WTC11 (cell line): ENCODE results near the gene ZNF592. TPM values are rescaled to one million over a fixed set of nuclear protein-coding genes. Genes with fewer than 3 reads are reported as not detected.

Source experiments
- ATAC-seq: fragments of 200-7000 bp; cut with Tn5 transposase; 2 replicates; pipeline ENCODE4 v1.10.0; 2021; ENCODE audit warnings: mild to moderate bottlenecking, moderate library complexity
- CTCF ChIA-PET: fragments of 300-600 bp; sonication (Branson Sonifier 250); formaldehyde crosslinking; loops from one replicate; lab custom pipeline; 2021; ENCODE audit warnings: antibody characterized with exemption; lab: Charles Lee
- POLR2A ChIA-PET: fragments of 350-600 bp; sonication (Branson Sonifier 250); formaldehyde crosslinking; loops from one replicate; lab custom pipeline; 2021; ENCODE audit warnings: antibody characterized with exemption; lab: Charles Lee
- DNase-seq: peaks from one replicate; pipeline ENCODE4 v3.0.0; 2021; ENCODE audit warnings: low spot score
- H3K27ac Mint-ChIP-seq: 2 replicates; pipeline ENCODE4 v1.8.0; 2021; ENCODE audit warnings: mixed read lengths
- H3K27me3 Mint-ChIP-seq: 2 replicates; pipeline ENCODE4 v1.8.0; 2021; ENCODE audit warnings: low read depth, mild to moderate bottlenecking, moderate library complexity, mixed read lengths
- H3K36me3 Mint-ChIP-seq: 2 replicates; pipeline ENCODE4 v1.8.0; 2021; ENCODE audit warnings: mixed read lengths
- H3K4me1 Mint-ChIP-seq: 2 replicates; pipeline ENCODE4 v1.8.0; 2022; ENCODE audit warnings: mixed read lengths
- H3K4me3 Mint-ChIP-seq: 2 replicates; pipeline ENCODE4 v1.8.0; 2021; ENCODE audit warnings: mild to moderate bottlenecking, moderate library complexity, mixed read lengths
- H3K9me3 Mint-ChIP-seq: 2 replicates; pipeline ENCODE4 v1.8.0; 2021; ENCODE audit warnings: mixed read lengths
- AR ChIP-seq: fragments of 250-450 bp; sonication (Bioruptor Pico); IDR thresholded peaks from 2 replicates; pipeline ENCODE4 v1.9.0; 2021; ENCODE audit warnings: mild to moderate bottlenecking
- ATF1 ChIP-seq: sonication (generic); formaldehyde crosslinking; IDR thresholded peaks from 2 replicates; pipeline ENCODE4 v1.8.1; 2023; ENCODE audit warnings: mild to moderate bottlenecking, moderate library complexity, missing genetic modification reagents
- CREM ChIP-seq: sonication (generic); formaldehyde crosslinking; IDR thresholded peaks from 2 replicates; pipeline ENCODE4 v1.8.1; 2022; ENCODE audit warnings: mild to moderate bottlenecking, missing genetic modification reagents, moderate library complexity
- ESRRA ChIP-seq: sonication (generic); formaldehyde crosslinking; IDR thresholded peaks from 2 replicates; pipeline ENCODE4 v1.8.1; 2022; ENCODE audit warnings: mild to moderate bottlenecking, missing genetic modification reagents, borderline replicate concordance
- FOXK1 ChIP-seq: sonication (generic); formaldehyde crosslinking; IDR thresholded peaks from 2 replicates; pipeline ENCODE4 v1.8.0; 2022; ENCODE audit warnings: mild to moderate bottlenecking, moderate library complexity, missing genetic modification reagents
- GRHL2 ChIP-seq: fragments of 250-450 bp; sonication (Bioruptor Pico); IDR thresholded peaks from 2 replicates; pipeline ENCODE4 v1.8.0; 2022; ENCODE audit warnings: mild to moderate bottlenecking, moderate library complexity; ENCODE audit not compliant: insufficient replicate concordance, severe bottlenecking
- GTF2I ChIP-seq: fragments of 250-450 bp; sonication (Bioruptor Pico); conservative IDR thresholded peaks from 2 replicates; pipeline ENCODE4 v1.4.0; 2021; ENCODE audit warnings: mild to moderate bottlenecking
- IRF2 ChIP-seq: sonication (generic); formaldehyde crosslinking; IDR thresholded peaks from 2 replicates; pipeline ENCODE4 v1.8.0; 2022; ENCODE audit warnings: low read depth, missing genetic modification reagents, borderline replicate concordance
- MYBL2 ChIP-seq: sonication (generic); formaldehyde crosslinking; IDR thresholded peaks from 2 replicates; pipeline ENCODE4 v1.8.1; 2023; ENCODE audit warnings: mild to moderate bottlenecking, moderate library complexity, missing genetic modification reagents
- OVOL2 ChIP-seq: fragments of 250-450 bp; sonication (Bioruptor Pico); IDR thresholded peaks from 2 replicates; pipeline ENCODE4 v1.9.0; 2021; ENCODE audit warnings: mild to moderate bottlenecking, borderline replicate concordance
- PRDM15 ChIP-seq: sonication (generic); formaldehyde crosslinking; IDR thresholded peaks from 2 replicates; pipeline ENCODE4 v1.8.0; 2022; ENCODE audit warnings: missing genetic modification reagents
- PREB ChIP-seq: sonication (generic); formaldehyde crosslinking; IDR thresholded peaks from 2 replicates; pipeline ENCODE4 v1.8.1; 2022; ENCODE audit warnings: mild to moderate bottlenecking, missing genetic modification reagents, moderate library complexity, borderline replicate concordance
- SMAD3 ChIP-seq: sonication (generic); formaldehyde crosslinking; IDR thresholded peaks from 2 replicates; pipeline ENCODE4 v1.8.0; 2022; ENCODE audit warnings: missing genetic modification reagents, mild to moderate bottlenecking, borderline replicate concordance
- USF1 ChIP-seq: sonication (generic); formaldehyde crosslinking; IDR thresholded peaks from 2 replicates; pipeline ENCODE4 v1.8.0; 2022; ENCODE audit warnings: mild to moderate bottlenecking, missing genetic modification reagents
- ZNF281 ChIP-seq: sonication (generic); formaldehyde crosslinking; IDR thresholded peaks from 2 replicates; pipeline ENCODE4 v1.8.0; 2023; ENCODE audit warnings: mild to moderate bottlenecking, missing genetic modification reagents
- ZNF317 ChIP-seq: sonication (generic); formaldehyde crosslinking; IDR thresholded peaks from 2 replicates; pipeline ENCODE4 v1.8.1; 2023; ENCODE audit warnings: low read depth, mild to moderate bottlenecking, moderate library complexity, missing genetic modification reagents, borderline replicate concordance
- ZNF425 ChIP-seq: fragments of 250-450 bp; sonication (Bioruptor Pico); conservative IDR thresholded peaks from 2 replicates; pipeline ENCODE4 v1.9.0; 2021; ENCODE audit warnings: mild to moderate bottlenecking
- total RNA-seq: library from RNA; stranded (reverse); gene quantifications from 3 replicates; pipeline ENCODE4 v1.2.3, GENCODE V29; 2021

The ZNF592 gene
- total RNA-seq, 1 experiment from 2014 or later, result 28.0 TPM

GRCh38 chr15:84812842-84813241 lies 64.5 kb downstream of the ZNF592 start (continued):
- TF ChIP-seq PRDM15 (CRISPR knock-in tag) (no peak), ESRRA (CRISPR knock-in tag) (no peak), FOXK1 (no peak), PREB (CRISPR knock-in tag) (no peak), GTF2I (CRISPR knock-in tag) (no peak)

- Mint-ChIP-seq H3K27ac (no peak overlapping the region), H3K27me3 (peaks cover 7% of the 10 kb centered on the region), H3K36me3 (no peaks in the 10 kb centered on the region), H3K9me3 (no peaks in the 10 kb centered on the region), H3K4me1 (peaks cover 11% of the 10 kb centered on the region), H3K4me3 (no peak overlapping the region)
- ATAC-seq (no peak), DNase-seq (no peak)
- POLR2A ChIA-PET, result no interaction called here
- CTCF ChIA-PET, result interaction anchor here (0.8 kb wide), 1 partner anchor 238 kb away, joined by 5 read pairs; no protein-coding TSS in a partner anchor
- TF ChIP-seq CREM (CRISPR knock-in tag) (no peak), PREB (CRISPR knock-in tag) (no peak), AR (CRISPR knock-in tag) (no peak), ATF1 (no peak), ZNF281 (CRISPR knock-in tag) (no peak), ZNF317 (no peak), GRHL2 (CRISPR knock-in tag) (no peak), MYBL2 (no peak), USF1 (CRISPR knock-in tag) (no peak), OVOL2 (CRISPR knock-in tag) (no peak), SMAD3 (no peak), IRF2 (CRISPR knock-in tag) (no peak), ZNF425 (no peak)
These were observed 65.0 kb downstream of the ZNF592 start for GRCh38 chr15:84813435-84813834.
